HG03469 (cell line): ENCODE measurements around the gene DYNLL2.
"Not testable (repeated sequence)": the region's sequence is repeated elsewhere in the genome, so short reads cannot be mapped to it uniquely, and the experiment has no call there.

Experiments
- ATAC-seq: cut with Tn5 transposase; IDR thresholded peaks from one replicate; pipeline ENCODE4 v1.9.1; 2021; ENCODE audit warnings: mild to moderate bottlenecking, moderate library complexity, moderate number of reproducible peaks; ENCODE audit not compliant: unreplicated experiment

Gene DYNLL2

DNA sequence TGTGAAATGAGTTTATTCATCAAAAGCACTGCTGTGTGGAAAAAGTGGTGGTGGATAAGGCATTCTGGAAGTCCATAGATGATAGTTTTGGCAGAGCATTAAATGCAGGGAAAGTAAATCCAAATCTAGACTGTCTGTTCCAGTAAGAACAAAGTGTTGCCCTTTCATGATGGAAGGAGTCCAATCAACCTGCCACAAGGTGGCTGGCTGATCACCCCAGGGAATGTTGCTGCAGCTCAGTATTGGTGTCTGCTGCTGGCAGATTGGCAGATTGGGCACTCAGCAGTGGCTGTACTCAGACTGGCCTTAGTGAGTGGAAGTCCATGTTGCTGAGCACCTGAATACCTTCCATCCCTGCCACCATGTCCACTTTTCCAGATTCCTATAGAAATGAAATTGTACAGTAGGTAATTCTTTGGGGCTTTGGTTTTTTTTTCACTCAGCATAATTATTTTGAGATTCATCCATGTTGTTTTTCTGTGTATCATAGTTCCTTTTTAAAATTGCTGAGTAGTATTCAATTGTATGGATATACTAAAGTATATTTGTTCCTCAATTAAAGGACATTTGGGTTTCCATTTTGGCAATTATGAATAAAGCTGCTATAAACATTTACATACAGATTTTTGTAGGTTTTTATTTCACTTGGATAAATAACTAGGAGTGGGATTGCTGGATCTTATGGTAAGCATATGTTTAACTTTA is 14.3 kb downstream of the DYNLL2 start:
- no peak for ATAC-seq

DNA sequence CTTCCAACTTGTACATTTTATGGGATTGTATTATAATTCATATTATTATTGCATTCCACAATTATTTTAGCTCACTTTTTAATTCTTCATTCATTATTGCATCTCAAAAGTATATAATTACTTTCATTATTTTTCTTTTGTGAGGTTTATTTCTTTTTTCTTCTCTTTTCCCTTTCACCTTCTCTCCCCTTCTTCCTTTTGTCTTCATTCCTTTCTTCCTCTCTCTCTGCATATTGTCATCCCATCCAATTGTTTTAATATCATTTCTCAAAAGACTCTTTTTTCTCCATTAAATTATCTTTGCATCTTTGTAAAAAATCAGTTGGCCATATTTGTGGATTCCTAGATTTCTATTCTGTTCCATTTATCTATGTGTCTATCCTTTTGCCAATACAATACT is 17.3 kb downstream of the DYNLL2 start:
- no peak for ATAC-seq

DNA sequence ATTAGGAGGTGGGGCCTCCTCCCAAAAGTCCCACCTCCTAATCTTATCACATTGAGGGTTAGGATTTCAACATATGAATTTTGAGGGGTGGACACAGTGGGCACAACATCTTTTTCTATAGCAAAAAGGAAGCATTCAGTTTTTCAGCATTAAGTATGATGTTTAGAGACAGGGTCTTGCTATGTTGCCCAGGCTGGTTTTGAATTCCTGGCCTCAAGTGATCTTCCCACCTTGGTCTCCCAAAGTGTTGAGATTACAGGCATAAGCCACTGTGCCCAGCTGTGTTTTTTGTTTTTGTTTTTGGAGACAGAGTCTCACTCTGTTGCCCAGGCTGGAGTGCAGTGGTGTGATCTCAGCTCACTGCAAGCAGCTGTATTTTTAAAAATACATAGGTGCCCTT is 18.7 kb downstream of the DYNLL2 start:
- ATAC-seq, result not testable (repeated sequence)

DNA sequence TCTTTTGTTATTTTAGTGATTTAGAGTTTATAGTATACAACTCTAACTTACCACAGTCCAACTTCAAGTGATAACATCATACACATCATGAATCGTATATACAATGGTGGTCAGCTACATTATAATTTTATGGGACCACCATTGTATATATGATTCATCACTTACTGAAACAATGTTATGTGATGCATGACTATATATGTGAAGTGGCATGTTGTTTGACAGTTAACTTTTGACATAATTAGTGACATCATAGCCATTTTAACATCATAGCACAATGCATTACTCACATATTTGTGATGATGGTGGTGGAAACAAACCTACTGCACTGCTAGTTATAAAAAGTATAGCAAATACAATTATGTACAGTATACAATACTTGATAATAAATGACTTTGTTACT is 21.9 kb downstream of the DYNLL2 start:
- ATAC-seq, result no peak

DNA sequence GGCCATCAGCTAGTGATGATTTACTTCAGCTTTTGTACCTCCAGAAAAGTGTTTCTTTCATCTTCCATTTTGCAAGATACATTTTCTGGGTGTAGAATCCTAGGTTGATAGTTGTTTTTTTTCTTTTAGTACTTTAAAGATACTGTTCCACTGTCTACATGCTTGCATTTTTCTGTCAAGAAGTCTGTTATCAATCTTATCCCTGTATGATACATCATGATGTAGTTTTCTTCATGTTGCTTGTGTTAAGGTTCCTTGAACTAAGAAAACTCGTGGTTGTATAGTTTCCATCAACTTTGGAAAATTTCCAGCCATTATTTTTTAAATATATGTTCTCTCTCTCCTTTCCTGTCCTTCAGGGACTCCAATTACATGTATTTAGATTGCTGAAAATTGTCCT is 24.1 kb downstream of the DYNLL2 start:
- ATAC-seq, result no peak

DNA sequence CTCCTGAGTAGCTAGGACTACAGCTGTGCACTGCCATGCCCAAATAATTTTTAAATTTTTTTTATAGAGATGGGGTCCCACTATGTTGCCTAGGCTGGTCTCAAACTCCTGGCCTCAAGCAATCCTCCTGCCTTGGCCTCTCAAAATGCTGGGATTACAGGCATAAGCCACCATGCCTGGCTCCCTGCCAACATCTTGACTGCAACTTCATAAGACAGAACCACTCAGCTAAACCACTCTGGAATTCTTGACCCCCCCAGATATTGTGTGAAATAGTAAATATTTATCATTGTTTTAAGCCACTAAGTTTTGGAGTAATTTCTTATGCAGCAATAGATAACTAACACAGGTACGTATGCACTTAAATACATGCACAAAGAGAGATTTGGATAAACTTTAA is 26.0 kb downstream of the DYNLL2 start:
- ATAC-seq, result no peak

DNA sequence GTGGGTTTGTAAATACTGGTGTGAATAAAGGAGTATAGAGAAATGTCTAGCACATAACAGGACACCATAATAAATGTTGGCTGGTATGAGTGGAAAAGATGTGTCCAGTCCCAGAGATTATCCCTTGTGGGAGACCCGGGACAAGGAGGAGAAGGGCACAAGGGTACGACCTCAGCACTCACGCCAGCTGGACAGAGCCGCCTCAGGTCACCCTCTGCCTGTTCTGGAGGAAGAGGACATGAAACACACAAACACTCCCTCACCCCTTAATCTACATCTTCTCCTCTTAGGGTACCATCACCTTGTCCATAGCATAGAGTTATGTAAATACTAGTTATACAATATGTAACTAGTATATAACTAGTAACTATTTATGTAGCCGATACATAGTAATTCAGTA is 26.8 kb downstream of the DYNLL2 start:
- ATAC-seq, result no peak

DNA sequence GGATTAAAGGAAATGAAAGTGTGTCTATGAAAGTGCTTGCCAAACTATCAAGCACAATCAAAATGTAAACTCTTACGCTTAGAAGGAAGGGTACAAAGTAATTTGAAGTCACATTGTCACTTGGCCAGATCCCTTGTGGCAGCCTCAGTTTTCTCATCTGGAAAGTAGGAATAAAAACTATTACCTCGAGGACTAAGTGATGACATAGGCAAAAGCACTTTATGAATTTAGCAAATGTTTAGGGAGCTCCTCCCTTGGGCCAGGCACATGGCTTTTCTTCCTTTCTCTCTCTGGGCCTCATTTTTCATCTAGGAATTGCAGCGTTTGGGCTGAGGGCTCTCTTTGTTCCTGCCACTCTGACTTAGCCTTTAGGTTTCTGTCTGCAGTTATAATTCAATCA is 28.5 kb downstream of the DYNLL2 start:
- no peak for ATAC-seq

DNA sequence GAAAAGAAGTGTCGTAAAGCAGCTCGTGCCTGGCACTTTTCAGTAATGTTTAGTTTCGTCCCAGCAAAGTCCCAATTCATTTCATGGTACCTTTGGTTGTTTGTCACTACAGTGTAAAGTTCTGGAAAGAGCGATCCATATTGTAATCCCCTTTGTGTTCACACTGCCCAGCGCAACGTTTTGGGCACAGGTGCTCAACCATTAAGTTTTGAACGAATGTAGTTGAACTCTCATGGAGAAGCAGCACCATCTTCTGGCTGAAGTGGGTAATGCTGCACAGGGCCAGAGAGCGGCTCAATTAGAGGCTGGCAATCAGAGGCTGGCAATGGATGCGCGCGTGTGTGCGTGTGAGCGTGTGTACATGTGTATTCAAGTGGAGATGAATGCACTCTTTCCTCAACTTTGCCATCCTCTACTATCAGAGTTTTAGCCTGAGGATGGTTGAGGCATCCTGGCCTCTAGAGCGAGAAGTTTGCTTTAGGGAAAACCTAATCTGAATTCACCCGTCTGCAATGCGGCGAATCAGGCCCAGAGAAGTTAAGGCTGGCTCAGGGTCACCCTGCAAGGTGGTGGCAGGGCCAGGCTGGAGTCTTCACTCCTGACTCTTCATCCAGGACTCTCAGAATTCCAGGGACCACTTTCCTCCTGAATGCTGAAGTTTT is 29.9 kb downstream of the DYNLL2 start:
- ATAC-seq, result no peak

DNA sequence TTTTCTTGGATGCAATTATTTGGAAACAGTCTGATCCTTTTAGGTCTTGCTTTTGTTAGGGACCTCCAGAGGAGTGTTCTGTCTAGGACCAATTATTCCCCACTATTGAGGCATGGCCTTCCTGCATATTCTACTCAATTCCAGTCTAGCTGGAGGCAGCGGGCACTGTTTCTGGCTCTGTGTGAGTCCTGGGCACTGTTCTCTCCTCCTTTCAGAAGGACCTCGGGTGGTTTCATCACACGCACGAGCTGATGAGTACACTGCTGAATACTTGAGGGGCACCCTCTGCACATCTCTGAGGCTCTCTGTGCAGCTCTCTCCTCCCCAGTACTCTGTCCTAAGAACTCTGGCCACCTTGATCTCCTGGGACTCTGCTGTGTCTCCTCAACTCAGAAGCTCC is 30.7 kb downstream of the DYNLL2 start:
- no peak for ATAC-seq

DNA sequence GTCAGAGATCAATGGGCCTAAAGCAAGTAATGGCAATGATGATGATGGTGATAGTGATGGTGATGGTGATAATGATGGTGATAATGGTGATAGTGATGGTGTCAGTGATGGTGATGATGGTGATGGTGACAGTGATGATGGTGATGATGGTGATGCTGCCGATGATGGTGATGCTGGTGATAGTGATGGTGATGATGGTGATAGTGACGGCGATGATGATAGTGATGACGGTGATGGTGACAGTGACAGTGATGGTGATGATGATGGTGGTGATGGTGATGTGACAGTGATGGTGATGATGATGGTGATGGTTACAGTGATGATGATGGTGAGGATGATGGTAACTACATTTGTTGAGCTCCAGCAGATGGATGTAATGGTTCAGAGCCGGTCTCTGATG is 34.2 kb downstream of the DYNLL2 start:
- ATAC-seq, result no peak

DNA sequence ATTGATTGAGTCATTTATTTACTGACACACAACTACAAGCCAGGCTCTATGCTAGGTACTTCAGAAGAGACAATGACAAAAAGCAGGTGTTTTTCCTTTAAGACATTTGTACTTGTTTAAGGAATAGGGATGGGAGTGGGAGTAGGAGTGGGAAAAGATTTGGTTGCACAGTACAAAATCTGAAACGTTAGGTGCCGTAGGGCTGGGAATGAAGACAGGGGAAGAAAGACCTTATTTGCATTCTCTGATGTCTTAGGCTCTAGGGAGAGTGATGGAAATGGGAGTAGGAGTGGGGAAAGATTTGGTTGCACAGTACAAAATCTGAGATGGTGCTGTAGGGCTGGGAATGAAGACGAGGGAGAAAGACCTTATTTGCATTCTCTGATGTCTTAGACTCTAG is 36.3 kb downstream of the DYNLL2 start:
- ATAC-seq, result no peak

DNA sequence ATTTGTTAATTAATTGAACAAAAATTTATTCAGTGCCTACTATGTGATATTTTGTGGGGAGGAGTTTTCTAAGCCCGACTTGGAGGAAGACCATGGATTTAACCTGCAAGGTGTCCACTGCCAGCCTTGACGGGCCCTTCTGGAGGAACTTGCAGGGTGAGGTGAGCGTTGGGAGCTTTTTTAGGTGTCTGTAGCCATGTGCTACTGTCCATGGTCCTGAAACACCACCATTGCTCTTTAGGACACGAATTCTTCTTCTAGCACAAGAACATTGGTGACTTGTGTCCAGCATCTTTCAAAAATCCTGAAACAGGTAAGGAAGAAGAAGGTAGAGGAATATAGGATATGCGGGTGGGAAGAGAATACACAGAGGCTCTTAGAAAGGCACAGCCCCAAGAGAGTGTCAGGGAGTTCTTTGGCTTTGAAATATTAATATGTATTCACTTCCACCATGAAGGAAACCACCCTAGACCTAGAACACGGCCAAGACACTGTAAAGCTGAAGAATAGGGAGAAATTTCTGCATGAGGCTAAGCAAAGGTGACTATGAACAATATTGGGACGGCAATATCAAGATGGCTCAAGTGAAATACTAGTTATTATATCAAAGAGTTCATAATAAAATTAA is 37.1 kb downstream of the DYNLL2 start:
- ATAC-seq, result no peak

DNA sequence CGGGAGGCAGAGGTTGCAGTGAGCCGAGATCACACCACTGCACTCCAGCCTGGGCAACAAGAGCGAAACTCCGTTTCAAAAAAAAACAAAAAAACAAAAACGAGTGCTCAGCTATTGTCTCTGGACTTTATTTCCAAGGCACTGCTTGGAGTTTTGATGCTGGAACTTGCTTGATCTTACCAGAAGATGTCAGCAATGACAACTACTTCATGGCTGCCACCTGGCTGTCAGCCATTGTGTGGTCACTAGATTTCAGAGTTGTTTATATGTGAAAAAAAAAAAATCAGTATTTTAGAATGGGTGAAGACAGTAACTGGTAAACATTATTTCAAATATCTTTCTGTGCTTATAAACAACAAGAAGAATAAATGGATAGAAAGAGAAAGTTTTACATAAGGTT is 38.7 kb downstream of the DYNLL2 start:
- ATAC-seq, result no peak

DNA sequence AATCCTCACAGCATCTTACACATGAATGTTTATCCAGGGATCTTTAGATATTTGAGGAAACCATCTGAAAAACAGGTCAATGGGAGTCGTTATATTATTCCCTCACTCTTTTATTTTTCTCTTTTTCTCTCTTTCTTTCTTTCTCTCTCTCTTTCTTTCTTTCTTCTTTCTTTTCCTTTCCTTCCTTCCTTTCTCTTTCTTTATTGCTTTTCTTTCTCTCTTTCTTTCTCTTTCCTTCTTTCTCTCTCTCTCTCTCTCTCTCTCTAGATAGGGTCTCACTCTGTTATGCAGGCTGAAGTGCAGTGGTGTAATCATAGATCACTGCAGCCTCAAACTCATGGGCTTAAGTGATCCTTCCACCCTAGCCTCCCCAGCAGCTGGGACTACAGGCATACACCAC is 44.6 kb downstream of the DYNLL2 start:
- ATAC-seq, result no peak

DNA sequence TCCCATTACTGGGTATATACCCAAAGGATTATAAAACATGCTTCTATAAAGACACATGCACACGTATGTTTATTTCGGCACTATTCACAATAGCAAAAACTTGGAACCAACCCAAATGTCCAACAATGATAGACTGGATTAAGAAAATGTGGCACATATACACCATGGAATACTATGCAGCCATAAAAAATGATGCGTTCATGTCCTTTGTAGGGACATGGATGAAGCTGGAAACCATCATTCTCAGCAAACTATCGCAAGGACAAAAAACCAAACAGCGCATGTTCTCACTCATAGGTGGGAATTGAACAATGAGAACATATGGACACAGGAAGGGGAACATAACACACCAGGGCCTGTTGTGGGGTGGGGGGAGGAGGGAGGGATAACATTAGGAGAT is 49.5 kb downstream of the DYNLL2 start:
- ATAC-seq, result not testable (repeated sequence)

DNA sequence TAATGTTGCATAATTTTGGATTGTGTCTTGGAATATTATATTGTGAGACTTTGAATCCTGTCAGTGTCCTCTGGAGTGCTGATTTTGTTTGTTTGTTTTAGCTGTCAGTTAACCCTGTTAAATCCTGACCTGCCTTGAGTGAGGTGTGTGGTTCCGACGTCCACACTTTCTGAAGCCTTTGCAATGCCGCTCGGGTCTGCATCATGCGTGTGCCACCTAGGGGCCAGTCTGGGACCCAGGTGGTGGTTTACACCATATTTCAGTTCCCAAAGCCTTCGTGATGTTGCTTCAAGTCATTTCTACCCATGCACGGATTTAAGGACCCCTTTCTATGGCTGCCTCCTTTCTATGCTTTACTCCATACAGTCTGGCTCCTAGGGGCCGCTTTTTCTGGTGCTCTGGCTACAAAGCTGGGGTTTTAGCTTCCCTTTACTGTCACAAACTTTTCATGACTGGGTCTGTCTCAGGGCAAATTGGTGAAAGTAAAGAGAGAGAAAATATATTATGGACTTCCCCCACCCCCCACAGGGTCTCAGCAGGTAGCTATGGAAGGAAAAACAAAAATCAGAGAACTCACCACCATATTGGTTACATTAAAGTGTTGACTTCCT is 53.6 kb downstream of the DYNLL2 start:
- ATAC-seq, result no peak

DNA sequence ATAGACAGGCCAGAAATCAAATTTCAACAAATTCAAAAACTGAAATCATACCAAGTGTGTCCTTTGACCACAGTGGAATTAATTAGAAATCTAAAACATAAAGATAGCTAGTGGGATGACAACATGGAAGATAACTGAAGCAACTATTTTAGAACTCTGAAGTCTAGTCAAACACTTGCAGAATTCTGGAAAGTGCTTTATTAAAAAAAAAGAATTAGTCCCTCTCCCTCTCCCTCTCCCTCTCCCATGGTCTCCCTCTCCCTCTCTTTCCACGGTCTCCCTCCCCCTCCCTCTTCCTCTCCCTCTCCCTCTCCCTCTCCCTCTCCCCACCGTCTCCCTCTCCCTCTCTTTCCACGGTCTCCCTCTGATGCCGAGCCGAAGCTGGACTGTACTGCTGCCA is 58.3 kb downstream of the DYNLL2 start:
- ATAC-seq, result no peak

DNA sequence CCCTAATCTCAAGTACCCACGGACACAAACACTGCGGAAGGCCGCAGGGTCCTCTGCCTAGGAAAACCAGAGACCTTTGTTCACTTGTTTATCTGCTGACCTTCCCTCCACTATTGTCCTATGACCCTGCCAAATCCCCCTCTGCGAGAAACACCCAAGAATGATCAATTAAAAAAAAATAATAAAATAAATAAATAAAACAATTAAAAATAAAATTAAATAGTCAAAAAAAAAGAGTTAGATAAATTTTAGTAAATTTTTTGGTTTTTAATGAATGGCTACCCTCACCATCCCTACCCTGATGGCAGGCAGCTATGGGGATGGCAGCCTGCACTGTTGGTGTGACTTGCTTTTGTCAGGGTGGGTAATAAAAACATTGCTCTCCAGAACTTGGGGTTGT is 60.1 kb downstream of the DYNLL2 start:
- not testable (repeated sequence) for ATAC-seq

DNA sequence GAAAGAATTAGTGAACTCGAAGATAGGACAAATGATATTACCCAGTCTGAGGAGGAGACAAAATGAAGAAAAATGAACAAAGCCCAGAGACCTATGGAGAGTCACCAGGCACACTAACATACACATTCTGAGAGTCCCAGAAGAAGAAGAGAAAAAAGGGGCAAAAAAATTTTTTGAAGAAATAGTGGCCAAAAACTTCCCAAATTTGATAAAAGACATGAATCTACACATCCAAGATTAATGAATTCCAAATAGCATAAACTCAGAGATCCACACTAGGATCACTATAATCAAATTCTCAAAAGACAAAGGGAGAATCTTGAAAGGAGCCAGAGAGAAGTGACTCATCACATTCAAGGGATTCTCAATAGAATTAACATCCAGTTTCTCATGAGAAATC is 61.6 kb downstream of the DYNLL2 start:
- no peak for ATAC-seq
